Activated CD4-positive, alpha-beta T cell treated with anti-CD3 and anti-CD28 coated beads for 24 hours (primary cell): Measurements from ENCODE around the gene ZNF608.

ENCODE experiments used
- DNase-seq, 2 donors: peaks; one replicate each; pipeline ENCODE4 v3.0.0-alpha.2; 2020; ENCODE audit warnings: low read depth in 2 of 2

Gene ZNF608

DNA sequence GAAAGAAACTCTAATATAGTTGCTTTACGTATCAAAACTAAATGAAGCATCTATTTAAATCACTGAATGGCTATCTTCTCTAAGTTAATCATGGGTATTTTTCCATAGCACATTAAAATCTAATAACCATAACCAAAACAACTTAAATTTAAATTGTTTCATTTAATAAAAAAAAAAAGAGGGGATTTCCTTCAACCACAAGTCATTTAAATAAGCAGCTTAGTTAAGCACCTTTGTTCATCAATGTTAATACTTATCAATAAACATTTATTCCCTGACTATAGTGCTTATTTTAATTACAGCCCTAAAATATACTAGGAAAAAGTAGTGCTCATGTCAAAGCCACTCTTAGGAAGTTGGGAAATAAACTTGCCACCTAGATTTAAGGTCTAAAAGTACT lies 30.3 kb downstream of the ZNF608 start:
- DNase-seq, result no peak

DNA sequence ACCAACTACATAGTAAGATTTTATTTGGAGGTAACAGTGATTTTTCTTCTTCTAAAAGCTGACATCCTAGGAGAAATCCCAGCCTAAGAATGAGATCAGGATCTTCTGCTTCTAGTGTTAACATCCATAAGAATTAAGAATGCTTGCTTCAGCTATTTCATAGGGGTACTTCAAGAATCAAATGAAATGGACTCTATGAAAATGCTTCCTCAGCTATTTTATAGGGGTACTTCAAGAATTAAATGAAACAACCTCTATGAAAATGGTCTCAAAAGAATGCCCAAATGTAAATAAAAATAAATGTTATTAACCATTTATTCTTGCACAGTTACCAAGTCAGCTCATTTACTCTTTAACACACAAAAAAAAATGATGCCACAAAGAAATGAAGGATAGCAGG lies 31.5 kb downstream of the ZNF608 start:
- no peak for DNase-seq

DNA sequence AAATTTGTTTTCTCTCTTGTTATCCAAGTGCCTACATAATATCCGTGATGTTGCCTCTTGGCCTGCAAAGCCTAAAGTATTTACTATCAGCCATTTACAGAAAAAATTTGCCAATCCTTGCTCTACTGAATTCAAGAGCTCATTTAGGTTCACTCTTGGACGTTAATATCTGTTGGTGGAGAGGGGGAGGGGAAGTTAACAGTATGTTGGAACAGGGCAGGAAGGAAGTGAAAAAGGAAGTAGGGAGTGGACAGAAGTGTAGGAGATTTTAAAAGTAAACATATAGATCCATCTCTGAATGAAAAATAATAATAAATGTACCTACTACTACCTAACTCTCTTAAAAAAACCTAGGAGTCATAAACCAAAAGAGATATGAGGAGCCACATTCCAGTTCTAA lies 32.8 kb downstream of the ZNF608 start:
- DNase-seq, result no peak

DNA sequence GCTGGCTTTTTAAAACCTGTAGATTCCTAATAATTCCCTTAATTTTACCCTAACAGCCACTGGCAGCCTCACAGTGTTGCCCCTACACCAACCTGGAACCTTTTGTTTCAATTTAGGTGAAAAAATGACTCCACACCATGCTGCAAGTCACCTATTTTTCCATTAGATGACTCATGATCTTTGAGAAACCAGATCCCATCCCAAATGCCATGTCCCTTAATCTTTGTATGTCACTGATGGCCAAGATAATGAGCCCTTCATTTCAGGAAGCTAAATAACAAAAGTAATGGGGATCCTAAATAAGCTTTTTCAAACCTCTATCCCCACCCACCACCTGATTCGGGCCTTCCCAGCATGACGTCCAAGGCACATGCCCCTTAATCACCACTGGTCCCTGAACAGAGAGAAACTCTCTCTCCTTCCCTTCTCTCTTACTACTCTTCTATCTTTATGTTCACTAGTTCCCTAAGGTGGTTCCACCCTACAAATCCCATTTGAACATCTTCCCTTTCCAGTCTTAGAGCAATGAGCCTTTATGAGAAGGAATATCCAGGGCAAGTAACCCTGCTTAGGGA lies 33.6 kb downstream of the ZNF608 start:
- no peak for DNase-seq

DNA sequence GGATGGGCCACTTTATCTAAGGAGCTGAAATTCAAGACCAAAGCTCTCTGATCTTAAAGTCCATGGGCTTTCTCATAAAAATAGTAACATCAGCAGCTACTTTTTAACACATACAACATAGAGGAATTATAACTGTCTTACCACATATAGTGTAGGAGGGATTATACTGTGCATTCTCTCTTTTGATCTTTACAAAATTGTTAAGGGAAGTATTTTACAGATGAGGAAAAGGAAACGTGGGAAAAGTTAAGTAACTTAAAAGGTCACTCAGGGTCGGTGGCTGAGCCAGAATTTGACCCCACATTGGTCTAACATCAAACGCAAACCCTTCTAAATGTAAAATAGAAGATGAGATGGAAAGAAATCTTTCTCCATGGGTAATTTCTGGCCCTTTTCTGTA lies 38.4 kb downstream of the ZNF608 start:
- no peak for DNase-seq

DNA sequence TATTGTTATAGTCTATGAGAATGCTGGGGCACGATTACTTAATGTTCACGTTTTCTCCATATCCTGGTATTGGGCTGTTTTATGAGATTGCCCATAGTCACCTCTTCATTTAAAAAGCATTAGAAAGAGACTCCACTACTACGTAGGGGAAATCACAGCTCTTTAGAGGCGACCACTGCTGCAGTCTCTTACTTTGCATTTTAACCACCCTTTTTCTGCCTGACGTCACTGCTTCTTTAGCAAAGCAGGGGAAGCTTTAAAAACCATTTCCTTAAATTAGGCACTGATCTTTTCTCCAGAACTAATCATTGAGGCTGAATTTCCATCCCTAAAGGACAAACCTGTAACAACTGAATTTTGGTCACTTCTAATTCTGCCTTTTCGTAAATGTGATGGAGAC lies 38.9 kb downstream of the ZNF608 start:
- DNase-seq, result no peak

DNA sequence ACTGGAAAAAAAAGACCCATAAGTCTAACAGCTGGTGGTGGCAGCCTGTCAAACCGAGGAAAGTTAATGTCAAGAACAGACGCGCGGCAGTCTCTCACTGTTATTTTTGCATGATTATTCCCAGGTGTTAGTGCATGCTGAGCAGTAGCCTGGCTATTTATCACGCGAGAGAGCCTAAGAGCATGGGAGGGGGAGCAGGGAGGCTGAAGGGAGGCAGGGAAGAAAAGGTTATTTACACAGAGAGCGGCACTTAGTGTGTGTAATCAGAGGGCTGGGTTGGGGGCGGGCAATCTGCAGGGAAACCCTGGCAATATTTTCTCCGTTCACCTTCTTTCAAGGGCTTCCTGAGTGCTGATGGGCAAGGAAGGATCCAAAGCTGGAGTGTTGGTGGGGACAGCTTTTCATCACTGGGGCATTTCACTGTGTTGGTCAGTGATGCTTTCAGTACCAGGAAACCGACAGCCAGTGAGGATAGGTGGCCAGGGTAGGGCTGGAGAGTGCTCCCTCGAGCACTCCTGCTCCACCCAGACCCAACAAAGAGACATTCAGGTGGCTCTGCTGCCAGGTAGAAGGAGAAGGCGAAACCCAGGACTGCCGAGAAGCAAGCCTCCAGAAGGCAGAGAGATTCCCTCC lies 39.6 kb downstream of the ZNF608 start:
- no peak for DNase-seq

DNA sequence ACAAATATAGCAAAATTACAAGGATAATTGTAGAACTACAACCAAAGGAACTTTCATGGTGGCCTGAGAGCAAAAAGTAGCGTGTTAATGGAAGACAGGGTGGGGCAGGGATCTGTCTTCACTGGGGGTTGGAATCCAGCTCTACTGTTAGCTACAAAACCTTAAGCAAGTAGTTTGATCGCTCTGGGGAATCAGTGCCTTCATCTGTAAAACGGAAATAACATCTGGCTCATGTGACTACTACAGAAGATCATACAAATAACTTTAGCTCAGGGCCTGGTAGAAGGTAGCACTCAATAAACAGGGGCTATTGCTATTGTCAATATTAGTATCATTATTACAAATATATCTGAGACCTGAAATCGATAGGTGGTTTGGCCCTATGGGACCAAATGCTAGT lies 40.4 kb downstream of the ZNF608 start:
- DNase-seq, result no peak

DNA sequence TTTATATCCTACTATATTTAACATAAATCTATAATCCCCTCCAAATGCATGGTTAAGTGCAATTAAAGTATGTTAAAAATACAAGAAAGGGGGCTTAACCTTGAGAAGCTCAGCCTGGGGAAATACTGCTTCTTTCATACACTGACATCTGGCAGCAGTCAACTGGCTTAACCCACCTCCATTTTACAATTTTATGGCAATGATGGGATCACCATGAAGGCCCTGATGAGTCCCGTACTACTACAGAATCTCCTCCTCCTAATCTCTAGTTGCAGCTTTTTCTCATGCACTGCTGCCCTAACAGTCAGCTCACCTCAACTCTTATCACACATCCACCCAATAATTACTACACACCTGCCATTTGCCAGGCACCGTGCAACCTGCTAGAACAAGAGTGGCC lies 40.9 kb downstream of the ZNF608 start:
- DNase-seq, result no peak

DNA sequence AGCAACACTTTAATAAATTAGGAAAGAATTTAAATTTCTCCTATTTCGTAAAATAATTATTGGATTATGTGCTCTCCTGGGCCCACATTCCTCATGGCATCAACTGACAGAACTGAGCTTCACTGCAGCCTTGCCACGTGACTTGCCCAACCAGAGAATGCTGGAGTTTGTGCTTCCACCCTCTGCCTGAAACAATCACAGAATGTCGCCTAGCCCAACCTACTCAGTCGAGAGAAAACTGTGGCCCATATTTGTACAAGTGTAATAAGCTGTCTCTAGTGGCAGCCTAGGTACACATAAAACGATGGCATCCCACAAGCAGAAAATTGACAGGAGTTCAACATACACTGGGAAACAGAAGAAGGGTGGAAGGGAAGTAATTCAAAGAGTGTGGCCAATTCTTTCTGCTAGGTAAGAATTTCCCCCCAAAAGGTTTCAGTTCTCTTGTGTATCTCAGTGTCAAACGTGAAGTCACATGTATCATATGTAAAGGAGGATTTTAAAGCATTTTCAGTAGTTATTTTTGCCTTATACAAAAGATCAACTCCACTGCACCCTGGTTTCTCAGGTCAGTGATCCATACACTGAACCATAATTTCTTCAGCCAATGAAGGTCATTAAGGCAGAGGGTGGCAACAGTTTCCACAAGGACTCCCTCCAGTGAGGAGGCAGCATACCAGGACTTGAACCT lies 41.7 kb downstream of the ZNF608 start:
- DNase-seq, result no peak

DNA sequence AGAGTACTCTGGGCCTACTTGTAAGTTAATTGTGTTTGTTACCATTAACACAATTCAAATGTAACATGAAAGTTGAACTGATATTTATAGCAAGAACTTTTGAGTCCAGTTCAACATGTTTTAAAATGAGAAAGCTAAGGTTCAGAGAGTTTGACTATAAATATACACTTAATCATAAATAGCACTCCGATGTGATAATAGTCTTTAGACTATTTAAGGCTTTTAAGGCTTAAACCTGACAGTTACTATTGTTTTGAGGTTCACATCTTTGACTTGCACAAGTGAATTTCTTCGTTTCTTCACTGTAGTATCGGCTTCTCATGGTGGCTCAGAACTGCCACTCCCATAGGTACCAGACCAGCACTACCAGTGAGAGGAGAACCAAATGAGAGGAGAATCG lies 42.4 kb downstream of the ZNF608 start:
- DNase-seq, result no peak

DNA sequence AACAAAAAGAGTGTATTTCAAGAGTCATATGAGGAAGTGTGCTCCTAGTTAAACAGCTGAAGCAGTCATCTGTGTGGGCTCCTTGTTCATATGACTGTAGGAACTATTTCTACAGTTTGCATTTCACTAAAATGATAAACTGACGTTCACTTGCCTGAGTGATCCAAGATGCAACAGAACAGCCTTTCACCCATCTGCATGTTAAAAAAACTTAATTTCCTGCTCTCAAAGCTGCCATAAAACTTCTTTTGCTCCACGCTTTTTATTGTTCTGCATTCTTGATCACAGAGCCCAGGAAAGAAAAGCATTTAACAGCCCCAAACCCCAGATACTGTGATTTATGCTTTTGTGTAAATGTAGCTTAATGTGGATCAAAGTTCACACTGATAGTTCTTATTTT lies 43.9 kb downstream of the ZNF608 start:
- no peak for DNase-seq

DNA sequence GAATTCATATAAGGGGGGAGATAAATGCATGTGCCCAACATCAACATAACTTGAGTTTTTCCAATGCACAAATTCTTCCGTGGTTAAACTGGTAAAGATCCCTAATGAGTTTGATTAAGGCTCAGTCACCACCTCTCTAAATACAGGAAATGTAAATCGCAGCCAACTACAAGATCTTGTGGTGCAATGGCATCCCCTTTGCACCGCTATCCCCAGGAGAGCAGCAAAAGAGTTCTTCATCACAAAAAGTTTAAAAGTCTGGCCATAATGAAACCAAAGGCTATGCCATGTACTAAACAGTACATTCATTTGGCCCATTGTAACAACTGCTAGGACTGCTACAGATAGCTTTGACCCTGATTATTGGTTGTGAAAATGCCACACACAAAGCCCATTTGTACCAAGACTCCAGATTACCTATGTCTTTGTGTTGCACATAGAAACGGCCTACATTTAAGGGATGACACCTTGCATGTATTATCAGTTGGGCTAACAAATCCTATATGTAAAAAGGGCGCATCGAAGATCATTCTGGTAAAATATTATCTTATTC lies 44.5 kb downstream of the ZNF608 start:
- DNase-seq, result no peak

DNA sequence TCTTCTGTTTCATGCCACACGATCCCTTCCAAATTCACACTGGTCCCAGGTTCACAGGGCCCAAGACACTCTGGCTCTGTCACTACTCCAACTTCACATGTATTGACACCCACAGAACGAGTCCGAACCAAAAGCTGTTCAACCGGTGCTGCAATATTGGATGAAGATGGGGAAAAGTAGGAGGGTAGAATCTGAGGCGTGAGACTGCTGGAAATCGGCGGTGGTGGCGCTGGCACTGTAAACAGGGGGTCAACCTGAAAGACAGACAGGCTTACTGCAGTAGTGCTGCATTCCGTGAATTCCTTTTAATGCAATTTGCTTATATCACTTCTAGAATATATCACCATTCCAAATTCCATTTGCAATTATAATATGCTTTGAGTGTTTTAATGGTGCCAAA lies 45.4 kb downstream of the ZNF608 start:
- DNase-seq, result no peak

DNA sequence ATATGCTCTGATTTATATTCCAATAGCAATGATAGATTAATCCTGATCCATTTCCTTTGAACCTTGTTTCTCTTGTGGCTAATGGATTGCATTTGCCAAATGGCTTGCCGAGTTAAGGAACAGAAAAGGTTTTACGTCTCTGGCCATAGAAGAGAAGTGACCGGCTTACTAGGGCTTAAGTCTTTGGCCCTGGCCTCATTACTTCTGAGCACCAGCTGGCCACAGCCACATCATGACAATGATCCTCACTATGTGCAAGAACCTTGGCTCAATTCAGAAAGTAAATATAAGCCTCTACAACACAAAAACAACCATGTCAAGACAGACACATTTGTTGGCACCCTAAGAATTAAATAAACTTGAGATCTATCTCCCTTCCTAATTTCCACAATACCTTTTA lies 46.1 kb downstream of the ZNF608 start:
- no peak for DNase-seq

DNA sequence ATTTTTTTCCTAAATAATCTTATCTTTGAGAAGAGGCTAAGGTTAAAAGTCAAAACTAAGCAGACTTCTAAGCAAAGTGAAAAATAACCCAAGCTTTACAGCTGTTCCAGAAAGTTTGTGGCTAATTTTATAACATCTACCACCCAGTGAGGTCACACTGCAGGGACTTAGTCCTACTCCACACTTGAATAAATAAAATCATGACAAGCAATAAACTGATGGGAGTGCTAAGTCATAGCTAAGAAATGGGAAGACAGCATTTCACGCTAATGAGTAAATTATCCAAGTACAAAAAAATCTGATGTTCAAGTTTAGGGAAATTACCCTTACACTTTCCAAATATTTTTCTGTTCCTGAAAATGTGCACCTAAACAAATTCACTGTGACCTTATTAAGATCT lies 47.7 kb downstream of the ZNF608 start:
- DNase-seq, result no peak

DNA sequence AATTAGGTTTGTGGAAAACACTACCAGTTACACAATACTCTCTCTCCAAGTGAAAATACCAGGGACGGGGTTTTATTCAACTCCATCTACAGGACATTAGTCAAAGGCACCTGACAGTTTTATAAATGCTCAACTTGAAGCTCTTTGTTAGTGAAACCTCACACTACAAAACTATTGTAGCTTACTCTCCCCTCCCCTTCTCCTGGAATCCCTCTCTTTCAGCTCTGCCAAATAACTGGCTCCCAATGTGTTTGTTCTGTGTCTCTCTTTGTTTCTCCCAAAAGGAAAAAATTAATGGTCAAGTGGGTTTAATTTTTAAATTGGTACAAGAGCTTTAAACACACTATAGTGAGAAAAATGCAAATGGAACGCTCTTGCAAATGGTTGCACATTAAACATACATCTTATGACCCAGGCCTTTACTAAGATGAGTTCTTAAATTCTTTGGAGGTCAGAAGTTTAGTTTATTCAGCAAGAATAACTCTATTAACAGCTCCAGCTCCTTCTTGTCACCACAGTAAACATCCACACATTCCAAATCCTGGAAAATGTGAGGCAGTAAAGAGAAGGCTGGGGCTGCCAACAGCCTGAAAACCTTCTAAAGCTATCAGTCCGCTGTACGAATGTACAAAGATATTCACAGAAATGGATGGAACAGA lies 48.4 kb downstream of the ZNF608 start:
- DNase-seq, result no peak

DNA sequence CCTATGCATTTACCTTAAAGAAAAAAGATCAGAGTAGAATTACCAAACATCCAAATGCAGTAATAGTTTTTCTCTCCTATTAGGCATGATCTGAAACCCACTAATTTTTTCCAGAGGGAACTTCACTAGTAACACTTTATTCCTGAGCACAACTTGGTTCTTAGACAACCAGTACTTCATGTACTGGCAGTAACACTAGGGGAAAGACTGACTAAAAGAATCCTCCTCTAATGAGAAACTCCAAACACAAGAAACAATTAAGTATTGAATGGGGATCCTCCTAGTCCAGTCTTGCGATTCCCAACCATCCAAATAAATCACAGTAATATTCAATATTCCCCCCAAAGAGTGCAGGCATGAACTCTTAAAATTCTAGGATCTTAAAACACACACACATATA lies 48.9 kb downstream of the ZNF608 start:
- DNase-seq, result no peak

DNA sequence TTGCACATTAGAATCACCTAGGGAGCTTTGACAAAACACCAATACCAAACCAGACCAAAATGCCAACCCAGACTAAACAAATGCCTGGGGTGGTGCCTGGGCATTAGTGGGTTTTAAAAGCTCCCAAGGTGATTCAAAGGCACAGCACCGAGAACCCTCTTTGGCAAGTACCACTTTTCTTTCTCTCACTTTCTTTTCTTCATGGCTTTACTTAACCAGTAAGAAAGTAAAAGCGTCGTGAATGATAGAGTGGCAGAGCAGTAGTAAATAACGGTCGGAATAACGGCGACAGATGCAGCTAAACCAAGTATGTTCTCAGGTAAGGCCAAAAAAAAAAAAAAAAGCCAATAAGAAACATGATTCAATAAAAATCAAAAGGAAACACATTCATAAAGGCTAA lies 49.5 kb downstream of the ZNF608 start:
- no peak for DNase-seq
